Measurements from ENCODE around the gene FSTL3.
"Not testable (repeated sequence)": the region's sequence is repeated elsewhere in the genome, so short reads cannot be mapped to it uniquely, and the experiment has no call there.

- not testable (repeated sequence) for TF ChIP-seq CTCF (IDR thresholded peaks at IDR 0.05 in 4 of 5, conservative IDR thresholded peaks at IDR 0.05 in 1 of 5); POLR2A (IDR thresholded peaks at IDR 0.05)
Measured at GRCh38 chr19:699885-700284, 23.7 kb downstream of the FSTL3 start.
